Retinal pigment epithelial cell (primary cell): Measurements from ENCODE around the gene ZNF469.
"Not testable (repeated sequence)": the region's sequence is repeated elsewhere in the genome, so short reads cannot be mapped to it uniquely, and the experiment has no call there.

Experiments used
- DNase-seq: peaks from one replicate; pipeline ENCODE4 v3.0.0-alpha.2; 2010; ENCODE audit warnings: low read depth
- H3K4me3 ChIP-seq: 2 replicates; pipeline ENCODE4 v1.5.1; 2011; ENCODE audit warnings: mild to moderate bottlenecking, low read length, control low read depth, moderate library complexity
- CTCF ChIP-seq: conservative IDR thresholded peaks from 2 replicates; pipeline ENCODE4 v1.5.1; 2011; ENCODE audit warnings: low read depth, low read length, control low read depth, inconsistent platforms

The ZNF469 gene

GRCh38 chr16:88356124-88356726, 26.5 kb upstream of the ZNF469 start:
- DNase-seq = no peak
- H3K4me3 ChIP-seq = no peak overlapping the region
- no peak for TF ChIP-seq CTCF

- DNase-seq = no peak
- no peak for TF ChIP-seq CTCF
- no peak overlapping the region for H3K4me3 ChIP-seq
These were observed 26.0 kb upstream of the ZNF469 start for GRCh38 chr16:88356727-88357199.

- no peak for DNase-seq
- no peak for TF ChIP-seq CTCF
- no peak overlapping the region for H3K4me3 ChIP-seq
These were observed 25.3 kb upstream of the ZNF469 start for GRCh38 chr16:88357317-88358022.

GRCh38 chr16:88358023-88358420, 24.7 kb upstream of the ZNF469 start:
- H3K4me3 ChIP-seq = no peak overlapping the region
- no peak for TF ChIP-seq CTCF
- no peak for DNase-seq

GRCh38 chr16:88359008-88359407, 23.8 kb upstream of the ZNF469 start:
- H3K4me3 ChIP-seq = no peak overlapping the region
- DNase-seq = no peak
- no peak for TF ChIP-seq CTCF

GRCh38 chr16:88360401-88360800, 22.4 kb upstream of the ZNF469 start:
- DNase-seq = not testable (repeated sequence)

GRCh38 chr16:88360999-88361398, 21.8 kb upstream of the ZNF469 start:
- TF ChIP-seq CTCF = no peak
- DNase-seq = no peak
- no peak overlapping the region for H3K4me3 ChIP-seq

More at GRCh38 chr16:88360401-88360800, 22.4 kb upstream of the ZNF469 start:
- not testable (repeated sequence) for H3K4me3 ChIP-seq
